ENCODE data around the gene EXO5. TPM values are rescaled to one million over a fixed set of nuclear protein-coding genes. Genes with fewer than 3 reads are reported as not detected.

EXO5 gene
- total RNA-seq, 2 donors from 2014 or later: 13.6 to 17.5 TPM

- Mint-ChIP-seq H3K4me1 (ENCODE audit: low read depth) (peaks cover 11% of the 10 kb centered on the region), H3K27me3 (ENCODE audit: low read depth) (peaks cover 6% of the 10 kb centered on the region), H3K27ac (peak overlapping the region; percentile 2), H3K9me3 (peaks cover 0 to 6% of the 10 kb centered on the region in 2 donors), H3K36me3 (ENCODE audit: insufficient read depth in 2 of 2) (peaks cover 0 to 2% of the 10 kb centered on the region in 2 donors), H3K4me3 (peak overlapping the region; percentile 1 to 31)
- peak; percentile 96 to 99 for ATAC-seq (replicated peaks in 1 of 2)
- DNase-seq: peak; percentile 13 to 34
These were observed 53.6 kb downstream of the EXO5 start for GRCh38 chr1:40562185-40562584.

- Mint-ChIP-seq H3K36me3 (ENCODE audit: insufficient read depth in 2 of 2) (peaks cover 0 to 2% of the 10 kb centered on the region in 2 donors), H3K27me3 (ENCODE audit: low read depth) (peaks cover 6% of the 10 kb centered on the region), H3K27ac (no peak overlapping the region), H3K4me3 (no peak overlapping the region), H3K4me1 (ENCODE audit: low read depth) (peaks cover 11% of the 10 kb centered on the region), H3K9me3 (peaks cover 0 to 6% of the 10 kb centered on the region in 2 donors)
- DNase-seq (no peak), ATAC-seq (replicated peaks in 1 of 2) (no peak)
These were observed 54.7 kb downstream of the EXO5 start for GRCh38 chr1:40563266-40563665.

DNA sequence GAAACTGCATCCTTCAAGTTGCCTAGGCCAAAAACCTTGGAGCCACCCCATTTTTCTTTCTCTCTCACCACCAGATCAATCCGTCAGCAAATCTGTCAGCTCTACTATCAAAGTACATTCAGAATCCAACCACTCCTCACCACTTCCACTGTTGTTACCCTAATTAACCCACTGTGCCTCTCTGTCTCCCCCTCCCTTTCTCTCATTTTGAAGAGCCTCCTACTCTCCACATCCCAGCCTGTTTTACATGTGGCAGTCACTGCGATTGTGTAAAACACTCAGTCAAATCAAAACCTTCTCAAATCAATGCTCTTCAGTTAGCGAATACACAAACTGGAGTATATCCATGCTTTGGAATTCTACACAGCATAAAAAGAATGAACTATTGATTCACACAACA, 55.9 kb downstream of the EXO5 start:
- Mint-ChIP-seq H3K4me1 (ENCODE audit: low read depth) (peaks cover 11% of the 10 kb centered on the region), H3K27me3 (ENCODE audit: low read depth) (peaks cover 6% of the 10 kb centered on the region), H3K27ac (no peak overlapping the region), H3K4me3 (no peak overlapping the region), H3K36me3 (ENCODE audit: insufficient read depth in 2 of 2) (peaks cover 0 to 2% of the 10 kb centered on the region in 2 donors), H3K9me3 (peaks cover 0 to 6% of the 10 kb centered on the region in 2 donors)
- DNase-seq: no peak
- no peak for ATAC-seq (replicated peaks in 1 of 2)

DNA sequence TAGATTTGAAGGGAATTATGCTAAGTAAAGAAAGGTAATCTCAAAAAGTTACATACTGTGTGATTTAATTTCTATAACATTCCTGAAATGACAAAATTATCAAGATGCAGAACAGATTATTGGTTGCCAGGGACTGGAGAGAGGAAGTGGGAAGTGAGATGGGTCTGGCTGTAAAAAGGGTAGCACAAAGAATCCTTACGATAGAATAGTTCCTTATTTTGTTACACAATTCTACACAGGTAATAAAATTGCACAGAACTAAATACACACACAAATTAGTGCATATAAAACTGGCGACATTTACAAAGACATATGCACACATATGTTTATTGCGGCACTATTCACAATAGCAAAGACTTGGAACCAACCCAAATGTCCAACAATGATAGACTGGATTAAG, 56.3 kb downstream of the EXO5 start:
- no peak for ATAC-seq (replicated peaks in 1 of 2)
- Mint-ChIP-seq H3K9me3 (peaks cover 0 to 6% of the 10 kb centered on the region in 2 donors), H3K4me1 (ENCODE audit: low read depth) (peaks cover 11% of the 10 kb centered on the region), H3K36me3 (ENCODE audit: insufficient read depth in 2 of 2) (peaks cover 0 to 2% of the 10 kb centered on the region in 2 donors), H3K4me3 (no peak overlapping the region), H3K27ac (no peak overlapping the region), H3K27me3 (ENCODE audit: low read depth) (peaks cover 6% of the 10 kb centered on the region)
- DNase-seq: no peak

Other genes starting within 250 kb of the EXO5 start
- gene COL9A2, start 191.5 kb upstream of the EXO5 start, total RNA-seq: 10 to 100 TPM; 27.4 to 36.3 TPM
- gene SMAP2, start 135.0 kb upstream of the EXO5 start, total RNA-seq: 100 to 1,000 TPM; 487 to 586 TPM
- gene ZFP69B, start 58.3 kb upstream of the EXO5 start, total RNA-seq: 1 to 10 TPM; 7.4 to 7.9 TPM
- 1 to 10 TPM; 4.0 to 8.4 TPM for gene ZFP69, start 31.5 kb upstream of the EXO5 start, total RNA-seq
- 1 to 10 TPM; 6.3 to 7.1 TPM for gene ZNF684, start 22.9 kb downstream of the EXO5 start, total RNA-seq
- gene RIMS3, start 156.9 kb downstream of the EXO5 start, total RNA-seq: 1 to 10 TPM; 8.8 to 9.3 TPM
- 10 to 100 TPM; 64.0 to 74.3 TPM for gene NFYC, start 182.9 kb downstream of the EXO5 start, total RNA-seq

Measured in activated T-cell treated with anti-CD3 and anti-CD28 coated beads, Interleukin-2, amount 50 U/mL, for 72 hours (primary cell).